GM19239 (cell line): ENCODE data around the gene MYO18A.
A peak's percentile ranks its signal among the peaks of the same experiment; 100 is the strongest.

ENCODE experiments used
- DNase-seq: peaks from one replicate; pipeline ENCODE4 v3.0.0; 2011; ENCODE audit warnings: low spot score; ENCODE audit not compliant: insufficient read length
- FAIRE-seq: peaks from 2 replicates; lab custom pipeline; 2011; peaks lifted over from hg19 to GRCh38; lab: Jason Lieb, UNC

Gene MYO18A

GRCh38 chr17:29131814-29132682 lies 48.1 kb downstream of the MYO18A start:
- FAIRE-seq (no peak), DNase-seq (no peak)

- FAIRE-seq (no peak), DNase-seq (no peak)
Observed at GRCh38 chr17:29129731-29130130, 50.5 kb downstream of the MYO18A start.

DNA sequence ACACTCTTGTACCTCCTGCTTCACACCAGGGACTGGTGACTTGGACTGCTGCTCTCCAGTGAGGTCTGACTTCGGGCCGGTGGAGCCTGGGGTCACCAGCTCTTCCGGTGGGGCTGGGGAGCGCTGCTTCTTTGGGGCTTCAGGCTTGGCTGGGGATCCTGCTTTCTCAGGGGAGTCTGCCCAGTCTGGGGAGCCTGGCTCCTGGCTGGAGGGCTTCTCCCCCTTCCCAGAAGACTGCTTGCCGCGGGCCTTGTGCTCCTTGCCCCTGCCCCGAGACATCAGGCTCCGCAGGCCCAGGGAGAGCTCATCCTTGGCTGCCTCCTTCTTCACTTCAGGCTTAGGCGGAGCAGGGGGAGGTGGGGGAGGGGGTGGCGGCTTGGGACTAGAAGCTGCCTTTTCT lies 52.4 kb downstream of the MYO18A start:
- DNase-seq (no peak), FAIRE-seq (no peak)

GRCh38 chr17:29126268-29126930 lies 53.8 kb downstream of the MYO18A start:
- DNase-seq (no peak), FAIRE-seq (no peak)

GRCh38 chr17:29125651-29126050 lies 54.5 kb downstream of the MYO18A start:
- DNase-seq (no peak), FAIRE-seq (no peak)

GRCh38 chr17:29124925-29125273 lies 55.3 kb downstream of the MYO18A start:
- no peak for FAIRE-seq
- no peak for DNase-seq

- peak; percentile 59 for DNase-seq
Observed at GRCh38 chr17:29124135-29124924, 55.9 kb downstream of the MYO18A start.

DNA sequence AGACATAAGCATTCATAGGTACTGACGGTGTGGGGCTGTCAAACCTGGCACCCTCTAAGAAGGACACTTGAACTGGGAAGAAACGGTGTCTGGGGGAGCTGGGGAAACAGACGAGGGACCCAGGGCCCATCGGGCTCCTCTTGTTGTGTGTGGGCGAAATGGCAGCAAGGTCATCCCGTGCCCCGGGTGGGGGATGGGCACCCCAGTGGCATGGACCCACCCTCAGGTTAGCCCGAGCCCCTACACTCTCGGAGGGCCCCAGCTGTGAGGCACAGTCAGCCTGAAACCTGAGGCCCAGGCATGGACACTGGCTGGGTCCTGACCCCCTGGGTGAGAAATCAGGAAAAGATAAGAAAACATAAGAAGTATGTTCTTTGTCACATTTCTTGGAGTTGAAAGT lies 57.1 kb downstream of the MYO18A start:
- FAIRE-seq (no peak), DNase-seq (no peak)

More at GRCh38 chr17:29124135-29124924, 55.9 kb downstream of the MYO18A start:
- peak; percentile 87 for FAIRE-seq

DNA sequence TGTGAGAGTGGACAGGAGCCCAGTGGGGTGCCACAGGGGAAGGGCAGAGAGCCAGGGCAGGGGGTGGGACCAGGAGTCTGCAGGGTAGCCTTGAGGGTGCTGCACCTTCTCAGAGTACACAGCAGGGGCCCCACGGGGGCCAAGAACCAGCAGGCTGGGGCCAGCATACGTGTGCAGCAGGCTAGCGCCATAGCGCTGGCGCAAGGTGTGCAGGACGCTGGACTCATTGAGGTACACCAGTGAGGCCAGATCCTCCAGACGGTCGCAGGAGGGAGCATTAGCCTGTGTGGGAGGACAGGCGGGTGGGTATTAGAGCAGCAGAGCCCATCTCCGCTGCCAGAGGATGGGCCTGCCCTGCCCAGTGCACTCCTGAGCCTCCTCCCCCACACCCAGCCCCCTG lies 58.8 kb downstream of the MYO18A start:
- FAIRE-seq (no peak), DNase-seq (no peak)

DNA sequence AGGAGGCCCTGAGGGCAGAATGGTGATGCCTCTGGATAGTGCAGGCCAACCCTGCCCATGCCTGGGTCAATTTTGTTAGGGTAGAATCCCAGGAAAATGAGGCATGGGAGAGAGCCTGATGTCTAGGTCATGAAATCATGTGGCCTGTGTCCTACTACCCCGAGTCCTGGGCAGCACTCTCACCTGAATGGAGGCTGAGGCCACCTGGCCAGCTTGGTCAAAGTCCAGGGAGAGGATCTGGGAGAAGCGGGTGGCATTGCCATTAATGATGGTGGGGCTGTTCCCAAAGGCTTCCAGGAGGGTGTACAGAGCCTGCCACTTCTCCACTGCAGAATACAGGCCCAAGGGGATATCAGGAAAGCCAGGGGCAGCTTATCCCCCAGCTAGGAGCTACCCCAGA lies 59.8 kb downstream of the MYO18A start:
- DNase-seq (no peak), FAIRE-seq (no peak)

DNA sequence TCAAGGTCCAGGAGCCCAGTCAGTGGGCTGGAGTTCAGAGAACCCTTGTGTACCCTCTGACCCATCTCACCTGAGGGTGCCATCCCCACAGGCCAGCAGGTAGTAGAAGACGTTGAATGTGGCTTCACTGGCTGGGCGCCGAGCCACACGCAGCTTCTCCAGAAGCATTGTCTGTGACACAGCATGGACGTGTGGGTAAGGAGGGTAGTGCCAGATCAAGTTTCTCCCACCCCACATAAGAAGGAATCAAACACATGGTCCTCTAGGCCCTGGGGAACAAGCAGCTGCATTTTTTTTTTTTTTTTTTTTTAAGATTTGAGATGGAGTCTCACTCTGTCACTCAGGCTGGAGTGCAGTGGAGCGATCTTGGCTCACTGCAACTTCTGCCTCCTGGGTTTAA lies 60.9 kb downstream of the MYO18A start:
- DNase-seq, result no peak
- no peak for FAIRE-seq

DNA sequence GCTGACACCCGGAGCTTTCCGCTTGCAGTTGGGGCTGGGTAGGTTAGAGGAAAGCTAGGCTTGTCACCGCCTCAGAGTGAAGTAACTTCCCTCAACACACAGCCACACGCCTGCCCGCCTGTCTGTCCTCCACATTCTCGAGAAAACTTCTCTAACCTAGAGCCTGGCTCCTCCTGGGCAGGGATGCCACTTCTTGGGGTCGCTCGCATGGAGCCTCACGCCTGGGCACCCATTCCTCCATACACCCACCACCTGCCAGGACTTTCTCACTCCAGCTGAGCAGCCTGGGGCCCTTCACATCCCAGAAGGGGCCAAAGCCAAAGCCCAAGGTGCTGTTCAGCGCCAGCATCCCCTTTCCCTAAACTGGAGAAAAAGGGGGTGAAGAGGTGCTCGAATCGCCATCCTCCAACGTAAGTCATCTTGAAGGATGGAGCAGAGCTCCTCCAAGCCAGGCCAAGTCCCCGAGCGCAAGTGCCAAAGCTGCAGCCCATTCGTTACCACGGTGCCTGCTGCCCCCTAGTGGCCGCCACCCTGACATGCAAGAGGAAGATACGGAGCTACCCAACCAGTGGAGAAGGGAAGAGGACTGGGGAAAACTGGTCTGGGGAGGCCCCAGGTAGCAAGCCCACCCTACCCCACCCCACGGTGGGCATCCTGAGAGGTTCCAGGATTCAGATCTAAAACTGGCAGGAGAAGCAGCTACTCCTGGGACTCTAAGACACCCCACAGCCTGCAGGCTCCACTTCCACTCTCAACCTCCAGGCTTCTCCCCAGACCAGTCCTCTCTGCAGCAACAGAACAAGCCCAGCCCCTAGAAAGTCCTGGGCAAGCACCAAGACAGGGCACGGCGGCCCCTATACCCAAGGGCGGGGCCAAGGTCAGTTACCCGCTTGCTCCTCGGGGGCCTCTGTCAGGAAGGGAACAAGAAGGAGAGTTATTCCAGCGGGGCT lies 63.1 kb downstream of the MYO18A start:
- FAIRE-seq (no peak), DNase-seq (peak; percentile 71)

DNA sequence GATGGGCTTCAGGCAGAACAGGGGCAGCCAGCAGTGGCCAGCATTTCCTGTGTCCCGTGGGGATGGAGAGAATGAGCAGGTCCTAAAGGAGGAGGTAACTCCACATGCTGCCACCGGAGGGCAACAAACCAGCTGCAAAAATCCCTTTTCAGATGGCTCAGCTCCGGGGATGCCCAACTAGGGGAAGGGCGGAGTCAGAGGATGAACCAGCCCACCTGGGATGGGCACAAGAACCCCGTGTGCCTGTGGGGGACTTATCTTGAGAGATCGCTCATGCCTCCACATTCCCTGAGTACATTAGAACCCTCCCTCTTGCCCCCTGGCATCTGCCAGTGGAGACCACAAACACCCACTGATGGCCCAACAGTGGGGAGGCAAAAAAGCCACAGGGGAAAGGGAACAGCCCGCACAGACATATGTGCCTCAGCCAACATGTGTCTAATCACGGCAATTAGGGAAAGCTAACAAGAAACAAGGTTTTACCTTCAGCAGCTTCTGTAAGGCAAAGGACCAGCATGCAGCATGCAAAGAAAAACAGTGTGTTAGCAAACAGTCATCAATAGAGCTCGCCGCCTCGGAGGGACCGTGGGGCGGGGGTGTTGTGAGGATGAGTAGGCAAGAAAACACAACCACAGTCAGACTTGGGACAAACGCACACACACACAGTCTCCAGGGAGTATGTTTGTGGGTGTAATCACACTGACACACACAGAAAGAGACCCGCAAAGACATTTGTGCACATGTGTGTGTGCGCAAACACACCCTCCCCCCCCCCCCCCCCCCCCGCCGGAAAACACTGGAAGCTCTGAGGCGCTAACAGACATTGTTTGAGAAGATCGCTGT lies 64.0 kb downstream of the MYO18A start:
- FAIRE-seq (no peak), DNase-seq (peak; percentile 39)

DNA sequence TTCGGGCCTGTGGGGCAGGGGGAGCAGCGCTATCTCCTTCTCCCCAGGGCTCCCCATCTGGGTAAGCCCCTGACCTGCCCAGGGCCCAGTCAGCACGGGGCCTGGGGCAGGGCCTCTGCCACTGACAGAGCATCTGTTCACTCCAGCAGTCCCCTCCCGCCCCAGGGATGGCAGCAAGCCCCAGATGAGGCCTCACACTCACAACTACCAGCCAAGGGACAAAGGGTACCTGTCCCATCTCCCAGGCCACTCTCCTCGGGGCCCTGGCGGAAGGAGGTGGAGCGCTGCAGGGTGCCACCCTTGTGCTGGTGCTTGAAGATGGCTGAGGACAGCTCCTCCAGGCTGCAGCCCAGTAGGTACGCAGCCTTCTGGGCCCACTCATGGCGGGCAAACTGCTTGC lies 64.8 kb downstream of the MYO18A start:
- no peak for DNase-seq
- FAIRE-seq, result no peak

DNA sequence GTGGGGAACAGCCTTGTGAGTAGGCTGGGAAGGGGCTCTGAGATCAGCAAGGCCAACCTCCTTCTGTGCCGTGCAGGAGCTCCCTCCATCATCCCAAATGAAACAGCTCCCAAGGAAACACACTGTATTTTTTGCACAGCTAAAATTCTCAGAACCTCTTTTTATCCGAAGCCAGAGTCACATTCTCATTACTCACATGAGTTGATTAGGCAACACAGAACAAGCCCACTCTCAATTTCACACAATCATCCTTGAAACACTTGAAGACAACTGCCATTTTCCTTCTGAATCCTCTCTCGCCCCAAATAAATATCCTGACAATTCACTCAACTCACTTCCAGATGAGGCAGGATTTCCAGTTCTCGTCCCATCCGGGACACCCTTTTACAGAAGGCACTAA lies 66.1 kb downstream of the MYO18A start:
- DNase-seq (no peak), FAIRE-seq (no peak)

- no peak for DNase-seq
- FAIRE-seq, result no peak
Observed at GRCh38 chr17:29113334-29113733, 66.9 kb downstream of the MYO18A start.

- DNase-seq (no peak), FAIRE-seq (no peak)
Observed at GRCh38 chr17:29112771-29113295, 67.4 kb downstream of the MYO18A start.

- DNase-seq, result peak; percentile 65
- peak; percentile 64 for FAIRE-seq
Observed at GRCh38 chr17:29111816-29112499, 68.2 kb downstream of the MYO18A start.
